ENCODE data around the gene STK38L. TPM values are rescaled to one million over a fixed set of nuclear protein-coding genes. Genes with fewer than 3 reads are reported as not detected.

The STK38L gene
- total and polyA plus RNA-seq, 2 of the 4 experiments (the other 2 are of a cell fraction) = 5.1 to 7.2 TPM

- ATAC-seq (ENCODE audit: low read depth) = no peak
- H4K5ac ChIP-seq (ENCODE audit: low read depth, low read length) = no peak overlapping the region
- dilution Hi-C loops (cut with HindIII; ENCODE audit: low sequenced_read_pairs, unreplicated experiment) = no loop called here
- H3K18ac ChIP-seq (ENCODE audit: low read depth, low read length) = no peak overlapping the region
- TF ChIP-seq MXI1 (IDR thresholded peaks at IDR 0.05; ENCODE audit: borderline replicate concordance, low read depth, low read length) (no peak), CTCF (conservative IDR thresholded peaks at IDR 0.05; ENCODE audit: low read depth, low read length) (no peak), CEBPB (IDR thresholded peaks at IDR 0.05; ENCODE audit: low read depth, low read length) (no peak), NFE2L2 (IDR thresholded peaks at IDR 0.05; ENCODE audit: low read depth, low read length) (no peak), FOS (IDR thresholded peaks at IDR 0.05; ENCODE audit: low read depth, low read length) (no peak), SMC3 (IDR thresholded peaks at IDR 0.05; ENCODE audit: low read depth, low read length) (no peak), RAD21 (IDR thresholded peaks at IDR 0.05; ENCODE audit: low read length) (no peak), MAZ (IDR thresholded peaks at IDR 0.05; ENCODE audit: borderline replicate concordance, low read depth, low read length) (no peak), USF2 (IDR thresholded peaks at IDR 0.05; ENCODE audit: low read depth, low read length) (no peak), ELK1 (IDR thresholded peaks at IDR 0.05; ENCODE audit: borderline replicate concordance, low read depth, low read length) (no peak), RCOR1 (IDR thresholded peaks at IDR 0.05; ENCODE audit: insufficient replicate concordance, low read length) (no peak)
- H2AK5ac ChIP-seq (ENCODE audit: low read depth, low read length) = no peak overlapping the region
- H2BK20ac ChIP-seq (ENCODE audit: low read depth, low read length) = no peak overlapping the region
- H2AK9ac ChIP-seq (replicated peaks; ENCODE audit: low read depth, low read length, poor library complexity) = no peak overlapping the region
- H2BK5ac ChIP-seq (ENCODE audit: low read depth, low read length, poor library complexity, severe bottlenecking) = no peak overlapping the region
- H3K23ac ChIP-seq (ENCODE audit: low read depth, low read length) = no peak overlapping the region
- no peak overlapping the region for H2AFZ ChIP-seq (replicated peaks; ENCODE audit: low read length, poor library complexity)
- no peak overlapping the region for H3K27ac ChIP-seq (ENCODE audit: insufficient read depth, low read length)
- DNase-seq = no peak
- ChIA-PET POLR2A (ENCODE audit: unreplicated experiment) (no interaction called here), CTCF (interaction anchor here (0.5 kb wide), 1 partner anchor 1533 kb away, joined by 4 read pairs; no protein-coding TSS in a partner anchor)
- no peak overlapping the region for H3K4ac ChIP-seq (ENCODE audit: low read depth, low read length)
- H4K91ac ChIP-seq (ENCODE audit: insufficient read depth, low read depth, low read length) = no peak overlapping the region
- WGBS, 2 experiments (ENCODE audit: extremely low coverage in 2 of 2, insufficient read length in 1 of 2) = no CpG with 5 or more reads among the region's 1 CpG
- no peaks in the 10 kb centered on the region; the same call in 1 of the 2 replicates for H3K9me1 ChIP-seq (ENCODE audit: insufficient read depth, low read length)
- H3K4me1 ChIP-seq (ENCODE audit: control insufficient read depth, insufficient read depth, low read length) = peaks cover 2% of the 10 kb centered on the region
- no peak overlapping the region for H2BK15ac ChIP-seq (ENCODE audit: low read depth, low read length)
- intact Hi-C loops (cut with micrococcal nuclease) = no loop called here
- no peaks in the 10 kb centered on the region for H4K20me1 ChIP-seq (ENCODE audit: insufficient read depth, low read length)
- H3K56ac ChIP-seq (ENCODE audit: extremely low read depth, insufficient read depth, low read length) = no peak overlapping the region
- no peak overlapping the region for H3K4me2 ChIP-seq (ENCODE audit: low read depth, low read length)
- no peak overlapping the region for H4K8ac ChIP-seq (ENCODE audit: low read depth in 2 of 2, low read length in 2 of 2)
- H3K14ac ChIP-seq (replicated peaks; ENCODE audit: low read depth, low read length) = no peak overlapping the region
- no peaks in the 10 kb centered on the region; the same call in 1 of the 2 replicates for H3K36me3 ChIP-seq (ENCODE audit: control insufficient read depth, insufficient read depth, low read length)
- no peaks in the 10 kb centered on the region for H3K9me3 ChIP-seq (ENCODE audit: control insufficient read depth, insufficient read depth, low read length)
- in situ Hi-C loops (cut with MboI; ENCODE audit: low sequenced_read_pairs) = no loop called here
- no peak overlapping the region for H3K9ac ChIP-seq (ENCODE audit: low read depth, low read length)
- H3K27me3 ChIP-seq (ENCODE audit: control insufficient read depth, insufficient read depth, low read length) = no peaks in the 10 kb centered on the region
- no peak overlapping the region for H3K4me3 ChIP-seq (ENCODE audit: insufficient read depth, low read depth, low read length)
- H3K79me1 ChIP-seq (ENCODE audit: low read depth in 1 of 2, low read length in 2 of 2) = peaks cover 6 to 19% of the 10 kb centered on the region in 2 experiments; a peak in 2 of 4 replicates
- H2BK120ac ChIP-seq (ENCODE audit: low read depth, low read length) = no peak overlapping the region
- no TSS peak for BruUV-seq (replicated peaks)
Measured at GRCh38 chr12:27291862-27292261, 47.8 kb downstream of the STK38L start.

Data from IMR-90 (cell line).